NCI-H2227 treated with DMSO at 0.1 percent for 48 hours (cell line): ENCODE data around the gene KRTAP5-6.
"Not testable (repeated sequence)": the region's sequence is repeated elsewhere in the genome, so short reads cannot be mapped to it uniquely, and the experiment has no call there.

ENCODE experiments used
- DNase-seq: peaks from one replicate; lab custom pipeline; 2025; lab: John Stamatoyannopoulos, UW

The KRTAP5-6 gene

DNA sequence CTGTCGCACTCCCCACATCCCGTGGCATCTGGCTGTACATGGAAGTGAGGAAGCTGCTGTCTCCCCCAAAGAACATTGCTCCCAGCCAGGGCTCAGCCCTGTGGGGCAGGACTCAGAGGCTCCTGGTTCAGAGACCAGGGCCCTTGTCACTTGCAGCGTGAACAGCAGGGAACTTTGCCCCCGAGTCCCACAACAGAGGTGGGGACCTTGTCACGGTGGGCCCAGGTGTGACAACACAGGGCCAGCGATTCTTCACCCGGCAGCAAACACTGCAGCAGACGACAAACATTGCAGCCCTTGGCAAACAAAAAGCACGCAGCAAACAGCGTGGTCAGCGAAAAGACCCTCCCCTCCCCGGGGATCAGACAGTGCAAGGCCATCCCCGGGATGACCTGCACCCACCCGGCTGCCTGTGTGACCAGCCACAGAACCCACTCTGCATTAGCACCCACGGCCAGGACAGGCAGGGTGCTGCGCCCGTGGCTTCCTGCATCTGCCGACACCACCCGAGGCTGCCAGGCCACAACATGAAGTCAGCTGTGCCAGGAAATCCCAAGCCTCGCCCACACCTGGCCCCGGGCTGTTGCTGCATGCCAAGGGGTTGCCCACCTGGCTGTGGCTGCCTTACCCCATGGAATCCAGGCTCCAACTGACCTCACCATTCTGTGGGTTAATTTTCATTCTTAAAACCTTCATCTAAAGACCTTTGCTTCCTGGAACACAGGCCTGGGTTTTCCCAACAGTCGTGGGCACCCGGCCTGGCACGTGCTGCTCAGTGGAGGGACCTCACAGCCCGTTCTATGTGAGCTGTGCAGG lies 35.3 kb upstream of the KRTAP5-6 start:
- not testable (repeated sequence) for DNase-seq

DNA sequence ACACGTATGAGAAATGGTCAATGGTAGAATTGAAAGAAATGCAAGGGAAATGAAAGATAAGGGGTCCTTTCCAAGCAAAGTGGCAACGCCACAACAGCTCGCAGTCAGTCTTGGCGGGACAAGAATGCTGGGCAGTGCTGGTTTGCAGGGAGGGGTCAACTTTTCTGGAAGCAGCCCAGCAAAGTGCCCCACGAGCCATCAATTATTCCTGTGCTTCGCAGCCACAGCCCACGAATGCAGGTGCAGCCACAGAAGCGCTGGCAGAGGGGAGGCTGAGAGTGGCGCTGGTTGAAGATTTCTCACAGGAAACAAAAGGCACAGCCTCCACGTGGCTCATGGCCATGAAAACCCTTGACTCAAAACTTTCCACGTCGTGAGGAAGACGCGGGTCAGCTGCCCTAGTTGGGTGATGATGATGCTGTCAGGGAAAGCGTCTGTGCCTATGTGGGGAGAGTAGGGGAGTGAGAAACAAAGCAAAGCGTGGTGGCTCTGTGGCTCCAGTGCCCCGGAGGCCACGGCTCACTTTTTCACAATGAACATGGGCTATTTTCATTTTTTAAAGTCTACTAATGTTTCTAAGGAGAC lies 34.2 kb upstream of the KRTAP5-6 start:
- not testable (repeated sequence) for DNase-seq

DNA sequence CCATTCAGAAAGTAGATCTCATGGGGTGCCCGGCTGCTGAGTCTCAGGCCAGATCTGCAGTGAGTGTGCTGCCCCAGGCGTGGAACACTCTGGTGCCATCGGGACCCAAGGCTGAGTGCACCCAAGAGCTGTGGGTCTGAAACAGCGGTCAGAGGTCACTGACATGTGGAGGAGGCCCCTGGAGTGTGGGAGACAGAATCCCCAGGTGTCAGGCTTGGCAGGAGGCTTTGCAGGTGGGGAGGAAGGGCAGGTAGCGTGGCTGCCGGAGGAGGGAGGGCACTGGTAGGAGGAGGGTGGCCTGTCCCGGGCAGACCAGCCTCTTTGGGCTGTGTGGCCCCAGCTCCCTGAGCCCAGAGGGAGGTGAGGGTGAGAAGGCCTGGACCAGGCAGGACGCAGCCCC lies 31.7 kb upstream of the KRTAP5-6 start:
- DNase-seq, result no peak

DNA sequence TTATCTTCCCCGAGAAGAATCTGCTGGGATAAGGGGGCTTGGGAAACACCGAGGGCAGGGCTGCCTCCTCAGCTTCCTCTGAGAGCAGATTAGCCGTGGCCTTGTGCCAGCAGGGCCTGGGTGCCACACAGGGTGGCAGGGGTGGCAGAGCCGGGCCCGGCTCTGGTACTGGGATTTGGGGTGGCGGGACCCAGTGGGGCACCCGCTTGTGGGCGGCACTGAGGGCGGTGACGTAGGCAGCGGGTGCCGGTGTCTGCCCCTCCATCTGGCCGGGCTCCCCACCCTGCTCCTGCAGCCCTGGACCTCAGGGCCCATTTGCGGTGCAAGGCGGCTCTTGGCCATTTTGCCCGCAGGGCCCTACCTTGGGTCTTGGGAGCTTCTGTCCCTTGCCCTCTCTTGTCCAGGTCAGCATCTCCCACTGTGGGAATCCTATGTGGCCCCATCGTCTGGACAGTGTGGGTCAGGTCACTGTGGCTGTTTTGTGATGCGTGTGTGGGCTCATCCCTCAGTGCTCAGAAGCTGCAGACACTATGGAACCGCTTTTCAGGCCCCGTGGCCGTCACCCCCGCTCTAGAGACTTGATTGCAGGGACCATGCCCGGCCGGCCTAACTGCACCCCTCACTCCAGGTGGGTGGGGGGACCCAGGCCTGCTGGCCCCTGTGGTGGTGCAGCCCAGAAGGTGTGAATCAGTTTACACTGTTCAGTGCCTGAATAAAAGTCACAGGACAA lies 29.7 kb upstream of the KRTAP5-6 start:
- DNase-seq, result no peak

DNA sequence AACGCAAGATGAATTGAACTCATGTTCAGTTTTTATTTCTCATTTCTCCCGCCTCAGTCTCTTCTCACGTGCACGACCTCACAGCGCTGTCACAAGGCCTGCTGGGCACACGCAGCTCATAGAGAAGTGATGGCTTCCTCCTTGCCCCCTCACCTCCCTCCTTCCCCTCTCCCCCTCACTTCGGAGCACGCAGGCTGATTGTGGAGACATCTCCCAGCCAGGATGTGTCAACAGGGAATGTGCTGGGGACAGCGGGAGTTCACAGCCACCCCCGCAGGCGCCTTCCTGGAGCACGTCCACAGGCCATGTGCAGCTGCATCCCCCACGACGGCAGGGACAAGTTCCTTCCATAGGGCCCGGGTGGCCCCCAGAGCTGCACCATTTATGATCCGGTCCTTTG lies 29.1 kb upstream of the KRTAP5-6 start:
- no peak for DNase-seq

DNA sequence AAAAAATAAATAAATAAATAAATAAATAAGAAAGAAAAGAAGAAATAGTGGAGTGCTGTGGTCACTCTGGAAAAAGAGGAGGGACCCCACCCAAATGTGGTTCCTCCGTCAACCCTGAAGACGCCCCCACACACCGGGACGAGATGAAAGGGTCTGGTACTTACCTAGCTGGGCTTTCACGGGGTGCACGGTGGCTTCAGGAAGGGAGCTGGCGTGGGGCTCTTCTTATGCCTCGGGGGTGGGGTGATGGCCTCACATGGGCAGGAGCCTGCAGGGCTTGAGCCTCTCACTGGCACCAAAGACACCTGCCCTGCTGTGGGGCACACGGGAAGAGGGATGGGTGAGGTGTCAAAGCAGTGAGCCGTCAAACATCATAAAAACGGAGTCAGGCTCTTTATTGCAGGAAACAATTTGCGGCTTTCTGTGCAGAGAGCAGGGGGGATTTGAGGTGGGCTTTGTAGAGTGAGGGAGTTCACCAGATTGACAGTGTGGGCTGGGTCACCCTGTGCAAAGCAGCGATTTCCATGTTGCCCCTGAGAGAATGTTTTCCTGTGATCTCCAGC lies 28.0 kb upstream of the KRTAP5-6 start:
- DNase-seq, result no peak

DNA sequence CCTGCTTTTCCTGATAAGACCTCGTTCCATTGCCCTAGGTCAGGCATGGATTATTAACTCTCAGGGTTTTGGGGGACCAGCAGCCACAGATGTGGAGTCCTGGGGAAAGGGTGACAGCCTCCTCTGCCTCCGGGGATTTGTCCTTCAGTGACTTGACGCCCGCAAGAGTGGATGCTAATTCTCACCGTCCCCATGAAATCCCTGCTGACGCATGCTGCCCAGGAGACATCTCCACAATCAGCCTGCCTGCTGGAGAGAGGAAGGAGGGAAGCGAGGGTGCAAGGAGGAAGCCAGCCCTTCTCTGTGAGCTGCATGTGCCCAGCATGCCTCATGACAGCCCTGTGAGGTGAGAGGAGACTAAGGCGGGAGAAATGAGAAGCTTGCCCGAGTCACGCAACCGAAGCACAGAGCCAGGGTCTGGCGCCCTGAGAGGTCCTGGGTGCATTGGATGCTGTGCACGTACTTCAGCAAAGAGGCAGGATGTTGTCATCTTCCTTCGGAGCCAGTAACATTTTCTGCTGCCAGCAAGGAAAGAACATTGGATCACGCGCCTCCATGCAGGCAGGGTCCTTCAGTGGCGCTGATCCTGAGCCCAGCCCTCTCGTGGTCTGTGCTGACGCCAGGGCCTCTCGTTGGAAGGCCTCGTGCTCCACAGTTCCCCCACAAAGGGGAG lies 27.3 kb upstream of the KRTAP5-6 start:
- no peak for DNase-seq

DNA sequence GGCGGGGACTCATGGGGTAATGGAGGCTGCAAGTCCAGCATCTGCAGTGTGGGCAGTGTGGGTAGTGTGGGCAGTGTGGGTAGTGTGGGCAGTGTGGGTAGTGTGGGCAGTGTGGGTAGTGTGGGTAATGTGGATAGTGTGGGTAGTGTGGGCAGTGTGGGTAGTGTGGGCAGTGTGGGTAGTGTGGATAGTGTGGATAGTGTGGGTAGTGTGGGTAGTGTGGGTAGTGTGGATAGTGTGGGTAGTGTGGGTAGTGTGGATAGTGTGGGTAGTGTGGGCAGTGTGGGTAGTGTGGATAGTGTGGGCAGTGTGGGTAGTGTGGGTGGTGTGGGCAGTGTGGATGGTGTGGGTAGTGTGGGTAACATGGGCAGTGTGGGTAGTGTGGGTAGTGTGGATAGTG lies 26.5 kb upstream of the KRTAP5-6 start:
- DNase-seq, result not testable (repeated sequence)

DNA sequence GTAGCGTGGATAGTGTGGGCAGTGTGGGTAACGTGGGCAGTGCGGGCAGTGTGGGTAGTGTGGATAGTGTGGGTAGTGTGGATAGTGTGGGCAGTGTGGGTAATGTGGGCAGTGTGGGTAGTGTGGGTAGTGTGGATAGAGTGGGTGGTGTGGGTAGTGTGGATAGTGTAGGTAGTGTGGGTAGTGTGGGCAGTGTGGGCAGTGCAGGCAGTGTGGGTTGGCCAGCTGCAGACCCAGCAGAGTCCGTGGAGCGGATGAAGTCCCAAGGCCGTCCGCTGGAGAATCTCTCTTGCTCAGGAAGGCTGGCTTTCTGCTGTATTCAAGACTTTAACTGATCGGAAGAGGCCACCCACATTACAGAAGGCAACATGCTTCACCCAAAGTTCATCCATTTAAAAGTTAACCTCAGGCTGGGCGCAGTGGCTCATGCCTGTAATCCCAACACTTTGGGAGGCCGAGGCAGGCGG lies 26.1 kb upstream of the KRTAP5-6 start:
- no peak for DNase-seq

DNA sequence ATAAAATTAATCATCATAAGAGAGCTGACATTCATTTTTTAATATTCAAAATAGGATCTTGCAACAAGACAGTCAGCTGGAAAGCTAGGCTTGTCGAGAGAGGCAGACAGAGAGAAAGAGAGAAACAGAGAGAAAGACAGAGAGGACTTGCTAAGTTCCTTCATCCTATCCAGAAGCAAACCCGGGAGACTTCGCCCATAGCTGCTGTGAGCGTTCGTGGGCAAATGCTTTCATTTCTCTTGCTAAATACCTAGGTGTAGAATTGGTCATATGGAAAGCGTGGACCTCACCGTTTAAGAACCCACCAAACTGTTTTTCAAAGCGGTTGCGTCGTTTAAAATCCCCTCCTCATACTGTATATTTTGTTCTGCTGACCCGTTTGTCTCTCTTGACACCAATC lies 25.3 kb upstream of the KRTAP5-6 start:
- DNase-seq, result no peak

DNA sequence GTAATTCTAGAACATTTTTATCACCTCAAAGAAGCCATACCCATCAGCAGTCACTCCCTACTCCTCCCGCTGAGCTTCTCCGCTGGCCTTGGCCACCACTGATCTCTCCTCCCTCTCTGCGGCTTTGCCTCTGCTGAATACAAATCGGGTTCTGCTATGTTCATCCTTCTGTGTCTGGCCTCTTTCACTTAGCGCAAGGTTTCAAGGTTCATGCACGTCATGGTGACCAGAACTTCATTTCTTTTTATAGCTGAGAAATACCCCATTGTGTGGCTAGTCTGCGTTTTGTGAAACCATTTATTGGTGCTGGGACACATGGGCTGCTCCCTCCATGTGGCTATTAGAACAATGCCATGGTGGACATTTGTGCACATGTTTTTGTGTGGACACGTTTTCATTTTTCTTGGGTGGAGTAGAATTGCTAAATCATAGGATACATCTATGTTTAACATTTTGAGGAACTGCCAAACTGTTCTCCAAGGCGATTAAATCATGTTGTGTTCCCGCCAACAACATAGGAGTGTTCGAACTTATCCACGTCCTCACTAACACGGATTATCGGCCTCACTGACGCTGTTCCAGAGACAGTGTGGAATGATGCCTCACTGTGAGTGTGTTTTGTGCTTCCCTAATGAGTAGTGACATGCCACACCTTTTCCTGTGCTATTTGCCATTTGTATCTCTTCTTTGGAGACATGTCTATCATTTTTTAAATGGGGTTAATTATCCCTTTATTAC lies 24.2 kb upstream of the KRTAP5-6 start:
- DNase-seq, result no peak

DNA sequence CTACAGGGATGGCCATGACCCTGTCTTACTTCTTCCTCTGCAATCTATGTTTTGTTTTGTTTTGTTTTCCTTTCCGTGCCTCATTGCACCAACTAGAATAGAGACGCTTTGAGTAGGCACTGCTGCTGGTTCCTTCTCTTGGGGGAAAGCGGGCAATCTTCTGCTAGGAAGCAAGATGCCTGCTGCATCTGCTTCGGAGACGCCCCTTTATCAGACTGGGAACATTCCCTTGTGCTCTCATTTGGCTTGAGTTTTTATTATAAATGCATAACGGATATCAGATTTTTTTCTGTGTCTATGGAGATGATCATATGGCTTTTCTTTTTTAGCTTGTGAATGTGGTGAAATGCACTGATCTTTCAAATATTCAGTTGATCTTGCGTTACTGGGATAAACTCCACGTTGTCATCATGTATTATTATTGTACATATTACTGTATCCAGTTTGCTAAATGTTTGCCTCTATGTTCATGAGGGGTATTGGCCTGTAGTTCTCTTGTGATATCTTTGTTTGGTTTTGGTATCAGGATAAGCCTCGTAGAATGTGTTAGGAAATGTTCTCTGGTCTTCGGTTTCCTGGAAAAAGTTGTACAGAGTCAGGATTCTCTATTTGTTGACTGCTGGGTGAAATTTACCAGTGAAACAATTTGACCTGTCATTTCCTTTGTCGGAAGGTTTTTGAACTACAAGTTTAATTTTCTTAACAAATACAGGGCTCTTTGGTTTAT lies 23.4 kb upstream of the KRTAP5-6 start:
- DNase-seq, result no peak

DNA sequence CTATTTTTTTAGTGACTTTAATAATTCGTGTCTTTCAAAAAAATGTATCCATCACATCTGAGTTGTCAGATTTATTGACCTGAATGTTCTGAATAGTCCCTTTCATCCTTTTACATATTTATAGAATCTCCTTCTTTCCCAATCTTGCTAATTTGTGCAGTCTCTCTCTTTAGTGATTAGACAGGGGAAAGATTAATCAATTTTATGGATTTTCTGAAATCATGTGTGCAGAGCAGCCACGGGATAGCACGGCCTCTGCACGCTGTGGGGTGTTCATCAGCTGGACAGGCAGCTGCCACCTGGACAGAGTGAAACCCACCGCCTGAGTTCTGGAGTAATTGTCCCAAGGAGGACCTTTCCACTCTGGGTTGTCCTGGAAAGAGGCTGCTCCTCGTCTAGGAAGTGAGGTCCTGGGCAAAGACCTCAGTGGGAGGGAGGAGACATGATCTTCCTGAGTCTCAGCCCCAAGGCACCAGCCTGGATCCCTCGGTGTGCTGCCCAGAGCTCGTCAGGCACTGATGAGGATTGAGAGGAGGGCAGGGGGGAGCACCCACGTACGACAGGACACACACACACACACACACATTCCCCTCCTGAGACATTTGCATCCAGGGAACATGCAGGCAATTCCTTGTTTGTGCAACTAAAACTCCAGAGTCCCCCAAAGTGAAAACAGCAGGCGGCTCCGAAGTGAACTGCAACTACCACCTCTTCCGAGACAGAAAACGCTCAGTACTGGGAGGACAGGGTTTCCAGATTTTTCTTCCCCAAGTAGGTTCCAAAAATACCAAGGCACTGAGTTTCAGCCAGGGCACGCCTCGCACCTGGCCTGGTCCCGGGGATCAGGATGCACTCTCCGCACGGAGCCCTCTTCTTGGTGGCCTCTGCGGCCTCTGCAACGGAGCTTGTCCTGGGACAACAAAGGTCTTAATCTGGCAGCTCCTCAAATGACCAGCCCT lies 22.5 kb upstream of the KRTAP5-6 start:
- DNase-seq, result no peak

DNA sequence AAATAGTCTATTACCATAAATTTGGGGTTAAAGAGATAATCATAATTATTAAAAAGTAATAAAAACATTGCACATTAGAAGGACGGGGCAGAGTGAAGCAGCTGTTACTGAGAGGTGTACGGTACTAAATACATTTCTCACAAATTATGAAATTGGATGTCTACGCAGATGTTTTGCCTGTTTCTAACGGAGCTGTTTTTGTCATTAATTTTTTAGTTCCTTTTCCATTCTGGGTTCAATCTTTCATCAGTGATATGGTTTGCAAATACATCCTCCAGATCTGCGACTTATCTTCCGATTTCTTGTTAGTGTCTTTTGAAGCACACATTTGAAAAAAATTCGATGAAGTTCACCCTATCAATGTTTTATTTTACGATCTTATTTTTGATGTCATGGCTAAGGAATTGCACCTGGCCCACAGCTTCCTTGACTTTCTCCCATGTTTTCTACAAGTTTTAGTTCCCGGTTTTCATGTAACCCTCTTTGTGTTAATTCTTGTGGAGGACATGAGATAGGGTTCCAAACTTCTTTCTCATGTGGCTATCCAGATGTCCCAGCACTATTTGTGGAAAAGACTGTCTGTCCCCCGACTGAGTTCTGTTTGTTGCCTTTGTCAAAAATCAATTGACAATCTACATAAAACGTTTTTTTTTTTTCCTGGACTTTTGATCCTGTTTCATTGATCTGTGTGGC lies 21.3 kb upstream of the KRTAP5-6 start:
- no peak for DNase-seq

DNA sequence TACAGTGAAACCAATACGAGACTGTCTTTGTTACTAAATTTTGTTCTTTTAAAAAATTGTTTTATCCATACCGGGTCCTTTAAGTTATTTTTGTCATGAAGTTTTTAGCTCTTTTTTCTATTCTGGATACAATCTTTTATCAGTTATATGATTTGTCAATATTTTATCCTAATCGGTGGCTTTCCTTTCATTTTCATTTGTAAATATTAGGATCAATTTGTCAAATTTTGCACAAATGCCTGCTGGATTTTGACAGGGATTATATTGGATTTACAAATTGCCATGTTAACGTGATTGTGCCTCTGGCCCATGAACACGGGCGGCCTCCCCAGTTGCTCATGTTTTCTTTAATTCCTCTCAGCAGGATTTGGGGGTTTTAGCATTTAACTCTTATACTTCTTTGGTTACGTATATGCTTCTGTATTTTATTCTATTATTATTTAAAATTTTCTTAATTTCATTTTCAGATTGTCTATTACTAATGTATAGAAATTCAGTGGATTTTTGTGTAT lies 20.7 kb upstream of the KRTAP5-6 start:
- no peak for DNase-seq

DNA sequence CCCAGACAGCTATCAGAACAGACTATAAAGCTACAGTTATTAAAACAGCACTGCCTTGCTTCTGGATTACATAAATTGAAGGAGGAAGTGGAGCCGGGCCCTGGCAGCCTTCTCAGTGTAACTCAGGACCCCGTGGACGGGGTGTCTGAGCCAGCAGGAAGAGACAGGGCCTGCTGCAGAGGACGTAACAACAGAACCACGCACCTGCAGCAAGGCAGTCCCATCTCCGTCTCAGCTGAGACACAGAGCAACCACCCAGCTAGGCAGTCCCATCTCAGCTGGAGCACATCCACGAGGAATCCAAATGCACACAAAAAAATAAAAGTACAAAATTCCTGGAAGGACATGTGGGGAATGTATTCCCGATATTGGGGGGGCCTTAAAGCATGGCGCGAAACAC lies 17.1 kb upstream of the KRTAP5-6 start:
- no peak for DNase-seq

DNA sequence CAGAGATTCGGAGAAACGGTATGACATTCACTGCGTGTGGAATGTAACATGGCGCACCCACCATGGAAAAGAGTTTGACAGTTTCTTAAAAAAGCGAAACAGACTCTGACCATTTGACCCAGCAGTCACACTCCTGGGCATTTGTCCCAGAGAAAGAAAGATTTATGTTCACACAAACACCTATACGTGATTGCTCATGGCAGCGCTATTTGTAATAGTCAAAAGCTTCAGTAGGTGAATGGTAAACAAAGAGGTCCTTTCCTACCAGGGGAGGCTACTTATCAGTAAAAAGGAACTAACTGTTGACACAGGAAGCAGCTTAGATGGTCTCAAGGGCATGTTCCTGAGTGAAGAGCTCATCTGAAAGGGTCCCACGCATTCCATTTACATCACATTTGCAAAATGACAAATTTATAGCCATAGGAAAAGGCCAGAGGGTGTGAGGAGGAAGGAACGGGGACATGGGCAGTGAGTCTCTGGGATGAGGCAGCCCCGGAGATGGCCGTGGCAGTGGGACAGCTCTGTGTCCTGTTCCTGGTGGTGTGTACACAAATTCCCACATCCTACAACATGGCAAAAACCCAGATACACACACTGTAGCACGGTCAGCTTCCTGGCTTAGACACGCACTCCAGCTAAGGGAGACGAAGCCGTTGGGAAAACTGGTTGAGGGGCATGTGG lies 14.6 kb upstream of the KRTAP5-6 start:
- DNase-seq, result no peak

DNA sequence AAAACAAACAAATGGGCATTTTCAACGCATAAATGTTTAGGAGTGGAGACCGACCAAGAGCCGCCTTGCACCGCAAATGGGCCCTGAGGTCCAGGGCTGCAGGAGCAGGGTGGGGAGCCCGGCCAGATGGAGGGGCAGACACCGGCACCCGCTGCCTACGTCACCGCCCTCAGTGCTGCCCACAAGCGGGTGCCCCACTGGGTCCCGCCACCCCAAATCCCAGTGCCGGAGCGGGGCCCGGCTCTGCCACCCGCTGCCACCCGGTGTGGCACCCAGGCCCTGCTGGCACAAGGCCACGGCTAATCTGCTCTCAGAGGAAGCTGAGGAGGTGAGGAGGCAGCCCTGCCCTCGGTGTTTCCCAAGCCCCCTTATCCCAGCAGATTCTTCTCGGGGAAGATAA lies 13.8 kb upstream of the KRTAP5-6 start:
- not testable (repeated sequence) for DNase-seq
